GM12878 (cell line): ENCODE data around the gene TNIP2.

Experiments used
- ATF2 ChIP-seq: IDR thresholded peaks from 2 replicates; pipeline ENCODE4 v1.6.1; 2012; ENCODE audit warnings: low read length, inconsistent platforms
- BHLHE40 ChIP-seq, 2 experiments: fragments of 450-650 bp in 1 of 2; IDR thresholded peaks; 2 replicates each; pipeline ENCODE4 v1.6.1; 2011 to 2017; ENCODE audit warnings: low read depth in 2 of 2, borderline replicate concordance in 1 of 2, improper control_type of control experiment in 1 of 2, low read length in 1 of 2, mild to moderate bottlenecking in 1 of 2
- CTCF ChIP-seq, 3 experiments: IDR thresholded peaks in 2 of 3; conservative IDR thresholded peaks in 1 of 3; 2 replicates each; pipeline ENCODE4 v1.5.1; 2011; ENCODE audit warnings: low read depth in 3 of 3, low read length in 3 of 3, mild to moderate bottlenecking in 3 of 3, control low read depth in 2 of 3, moderate library complexity in 2 of 3, inconsistent platforms in 1 of 3, mixed read lengths in 1 of 3; ENCODE audit not compliant: control insufficient read depth in 2 of 3, insufficient read depth in 1 of 3; ENCODE audit errors: extremely low read depth in 1 of 3
- EZH2 ChIP-seq: IDR thresholded peaks from 2 replicates; pipeline ENCODE4 v1.6.1; 2012; ENCODE audit warnings: low read depth, mild to moderate bottlenecking, control low read depth, inconsistent platforms, low read length, borderline replicate concordance; ENCODE audit not compliant: control insufficient read depth
- FOS ChIP-seq: IDR thresholded peaks from 3 replicates; pipeline ENCODE4 v1.6.1; 2011; ENCODE audit warnings: borderline replicate concordance; ENCODE audit not compliant: insufficient read length; ENCODE audit errors: extremely low read depth
- POLR2A ChIP-seq: IDR thresholded peaks from 2 replicates; pipeline ENCODE4 v1.6.1; 2011; ENCODE audit warnings: low read depth, mild to moderate bottlenecking, low read length
- REST ChIP-seq: IDR thresholded peaks from 2 replicates; pipeline ENCODE4 v1.6.1; 2012; ENCODE audit warnings: mild to moderate bottlenecking, low read depth, low read length
- ZBTB33 ChIP-seq: fragments of 450-650 bp; IDR thresholded peaks from 2 replicates; pipeline ENCODE4 v1.6.1; 2017; ENCODE audit warnings: mild to moderate bottlenecking
- TF ChIP-seq, protein P1 (sequence below): IDR thresholded peaks from 2 replicates; pipeline ENCODE4 v1.6.1; 2011; ENCODE audit warnings: low read depth, low read length, improper control_type of control experiment, borderline replicate concordance

- TF ChIP-seq CTCF (IDR thresholded peaks at IDR 0.05 in 2 of 3, conservative IDR thresholded peaks at IDR 0.05 in 1 of 3; ENCODE audit: control insufficient read depth in 2 of 3, extremely low read depth in 1 of 3, insufficient read depth in 1 of 3, low read depth in 3 of 3, low read length in 3 of 3) (no peak), EZH2 (no peak), FOS (no peak), ZBTB33 (no peak), ATF2 (no peak), REST (no peak), BHLHE40 (IDR thresholded peaks at IDR 0.05; ENCODE audit: borderline replicate concordance in 1 of 2, low read depth in 2 of 2, low read length in 1 of 2) (no peak), POLR2A (no peak)
- TF ChIP-seq, protein P1, sequence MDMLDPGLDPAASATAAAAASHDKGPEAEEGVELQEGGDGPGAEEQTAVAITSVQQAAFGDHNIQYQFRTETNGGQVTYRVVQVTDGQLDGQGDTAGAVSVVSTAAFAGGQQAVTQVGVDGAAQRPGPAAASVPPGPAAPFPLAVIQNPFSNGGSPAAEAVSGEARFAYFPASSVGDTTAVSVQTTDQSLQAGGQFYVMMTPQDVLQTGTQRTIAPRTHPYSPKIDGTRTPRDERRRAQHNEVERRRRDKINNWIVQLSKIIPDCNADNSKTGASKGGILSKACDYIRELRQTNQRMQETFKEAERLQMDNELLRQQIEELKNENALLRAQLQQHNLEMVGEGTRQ, result no peak
Observed at GRCh38 chr4:2804449-2804972, 48.4 kb upstream of the TNIP2 start.
